RPMI7951 (cell line): ENCODE data around the gene NPHP4. TPM values are rescaled to one million over a fixed set of nuclear protein-coding genes. Genes with fewer than 3 reads are reported as not detected.
A peak's percentile ranks its signal among the peaks of the same experiment; 100 is the strongest.
"Not testable (repeated sequence)": the region's sequence is repeated elsewhere in the genome, so short reads cannot be mapped to it uniquely, and the experiment has no call there.

Experiments used
- DNase-seq: peaks from one replicate; pipeline ENCODE4 v3.0.0-alpha.2; 2012; ENCODE audit warnings: low read depth
- total RNA-seq: library from RNA; depleted of rRNA; stranded (reverse); fragments of >200 nt; shearing (Covaris generic); gene quantifications from 2 replicates; pipeline ENCODE4 v1.2.3, GENCODE V29; 2014

The NPHP4 gene
- total RNA-seq, 1 experiment from 2014 or later = 5.6 TPM

GRCh38 chr1:6024376-6024775 lies 32.2 kb upstream of the NPHP4 start:
- DNase-seq = no peak

GRCh38 chr1:6023346-6023745 lies 31.1 kb upstream of the NPHP4 start:
- DNase-seq = no peak

- no peak for DNase-seq
Measured at GRCh38 chr1:6022193-6022592, 30.0 kb upstream of the NPHP4 start.

- DNase-seq = no peak
Measured at GRCh38 chr1:6019166-6019845, 27.1 kb upstream of the NPHP4 start.

GRCh38 chr1:6017654-6018053 lies 25.4 kb upstream of the NPHP4 start:
- not testable (repeated sequence) for DNase-seq

- peak; percentile 85 for DNase-seq
Measured at GRCh38 chr1:6016191-6016865, 24.1 kb upstream of the NPHP4 start.

GRCh38 chr1:6014130-6014999 lies 22.1 kb upstream of the NPHP4 start:
- no peak for DNase-seq

- DNase-seq = no peak
Measured at GRCh38 chr1:6013491-6013890, 21.3 kb upstream of the NPHP4 start.

GRCh38 chr1:6012529-6013318 lies 20.5 kb upstream of the NPHP4 start:
- no peak for DNase-seq

- no peak for DNase-seq
Measured at GRCh38 chr1:6011946-6012258, 19.7 kb upstream of the NPHP4 start.

GRCh38 chr1:6011161-6011945 lies 19.1 kb upstream of the NPHP4 start:
- DNase-seq = no peak

GRCh38 chr1:6010554-6010953 lies 18.3 kb upstream of the NPHP4 start:
- no peak for DNase-seq

GRCh38 chr1:6009120-6010040 lies 17.2 kb upstream of the NPHP4 start:
- no peak for DNase-seq

- no peak for DNase-seq
Measured at GRCh38 chr1:6008696-6009095, 16.5 kb upstream of the NPHP4 start.

GRCh38 chr1:6008084-6008415 lies 15.8 kb upstream of the NPHP4 start:
- no peak for DNase-seq

GRCh38 chr1:6007318-6008083 lies 15.3 kb upstream of the NPHP4 start:
- DNase-seq = no peak

GRCh38 chr1:6006882-6007281 lies 14.7 kb upstream of the NPHP4 start:
- DNase-seq = no peak

- no peak for DNase-seq
Measured at GRCh38 chr1:6005276-6005917, 13.2 kb upstream of the NPHP4 start.
